Measurements from ENCODE around the gene NCK2. TPM values are rescaled to one million over a fixed set of nuclear protein-coding genes. Genes with fewer than 3 reads are reported as not detected.

Gene NCK2
- total and polyA plus RNA-seq, 2 of the 4 experiments (the other 2 are of a cell fraction): 15.8 to 22.2 TPM

DNA sequence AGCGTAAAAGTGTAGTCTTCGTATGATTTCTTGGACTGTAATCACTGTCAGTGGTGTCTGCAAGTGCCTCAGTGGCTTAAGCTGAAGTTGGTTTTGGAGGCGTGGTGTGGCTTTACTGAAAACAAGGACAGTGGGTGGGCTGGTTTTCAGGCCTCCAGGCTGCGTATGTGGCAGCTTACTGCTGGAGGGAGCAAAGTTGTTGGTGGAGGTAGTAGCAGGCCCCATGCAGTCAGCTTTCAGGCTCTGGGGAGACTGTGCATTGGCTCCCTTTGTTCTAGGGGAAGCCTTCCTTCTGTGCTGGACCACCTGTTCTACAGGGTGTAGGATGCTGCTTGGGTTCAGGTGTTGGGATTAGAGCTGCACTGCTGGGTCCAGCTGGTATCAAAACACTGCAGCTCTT is 91.6 kb downstream of the NCK2 start:
- Histone ChIP-seq H2AFZ (replicated peaks; ENCODE audit: low read length, poor library complexity) (no peak overlapping the region), H3K56ac (ENCODE audit: extremely low read depth, insufficient read depth, low read length) (no peak overlapping the region), H3K27ac (ENCODE audit: insufficient read depth, low read length) (no peak overlapping the region), H2AK9ac (replicated peaks; ENCODE audit: low read depth, low read length, poor library complexity) (no peak overlapping the region), H3K9ac (ENCODE audit: low read depth, low read length) (no peak overlapping the region), H3K4me2 (ENCODE audit: low read depth, low read length) (no peak overlapping the region), H3K4me3 (ENCODE audit: insufficient read depth, low read depth, low read length) (no peak overlapping the region), H4K91ac (ENCODE audit: insufficient read depth, low read depth, low read length) (no peak overlapping the region), H2AK5ac (ENCODE audit: low read depth, low read length) (no peak overlapping the region), H4K8ac (ENCODE audit: low read depth in 2 of 2, low read length in 2 of 2) (no peak overlapping the region), H3K9me1 (ENCODE audit: insufficient read depth, low read length) (no peaks in the 10 kb centered on the region; the same call in 1 of the 2 replicates), H3K14ac (replicated peaks; ENCODE audit: low read depth, low read length) (no peak overlapping the region), H3K36me3 (ENCODE audit: control insufficient read depth, insufficient read depth, low read length) (no peaks in the 10 kb centered on the region), H2BK120ac (ENCODE audit: low read depth, low read length) (no peak overlapping the region), H3K79me1 (ENCODE audit: low read depth in 1 of 2, low read length in 2 of 2) (peaks cover 31 to 40% of the 10 kb centered on the region in 2 experiments), H3K23ac (ENCODE audit: low read depth, low read length) (no peak overlapping the region), H4K20me1 (ENCODE audit: insufficient read depth, low read length) (peaks cover 28% of the 10 kb centered on the region), H3K18ac (ENCODE audit: low read depth, low read length) (no peak overlapping the region), H3K9me3 (ENCODE audit: control insufficient read depth, insufficient read depth, low read length) (peaks cover 5% of the 10 kb centered on the region), H2BK15ac (ENCODE audit: low read depth, low read length) (no peak overlapping the region), H3K4ac (ENCODE audit: low read depth, low read length) (no peak overlapping the region), H2BK20ac (ENCODE audit: low read depth, low read length) (no peak overlapping the region), H2BK5ac (ENCODE audit: low read depth, low read length, poor library complexity, severe bottlenecking) (no peak overlapping the region), H4K5ac (ENCODE audit: low read depth, low read length) (no peak overlapping the region), H3K4me1 (ENCODE audit: control insufficient read depth, insufficient read depth, low read length) (no peaks in the 10 kb centered on the region), H3K27me3 (ENCODE audit: control insufficient read depth, insufficient read depth, low read length) (no peaks in the 10 kb centered on the region)
- CTCF ChIA-PET: no interaction called here
- WGBS, 2 experiments (ENCODE audit: extremely low coverage in 2 of 2, insufficient read length in 1 of 2): 97% methylated on average over 4 of the region's 4 CpGs; no CpG with 5 or more reads in 1 of the 2 experiments
- POLR2A ChIA-PET (ENCODE audit: unreplicated experiment): no interaction called here
- DNase-seq (no peak), ATAC-seq (ENCODE audit: low read depth) (no peak)
- in situ Hi-C loops (cut with MboI; ENCODE audit: low sequenced_read_pairs) (no loop called here), intact Hi-C loops (cut with micrococcal nuclease) (no loop called here), dilution Hi-C loops (cut with HindIII; ENCODE audit: low sequenced_read_pairs, unreplicated experiment) (no loop called here)
- no peak for TF ChIP-seq RCOR1 (IDR thresholded peaks at IDR 0.05; ENCODE audit: insufficient replicate concordance, low read length)
- BruUV-seq (replicated peaks): no TSS peak

Measured in IMR-90 (cell line).